NCI-H2107 (cell line): ENCODE results near the gene GNLY.

Experiments
- DNase-seq: peaks from one replicate; lab custom pipeline; 2025; lab: John Stamatoyannopoulos, UW

GNLY gene

GRCh38 chr2:85728883-85729824, 35.0 kb downstream of the GNLY start:
- DNase-seq: peak; percentile 10

- DNase-seq: no peak
Observed at GRCh38 chr2:85729825-85730510, 35.8 kb downstream of the GNLY start.

- no peak for DNase-seq
Observed at GRCh38 chr2:85730686-85731230, 36.6 kb downstream of the GNLY start.

- DNase-seq: no peak
Observed at GRCh38 chr2:85731606-85732005, 37.4 kb downstream of the GNLY start.

- DNase-seq: no peak
Observed at GRCh38 chr2:85732467-85733120, 38.4 kb downstream of the GNLY start.

- DNase-seq: no peak
Observed at GRCh38 chr2:85733121-85733960, 39.2 kb downstream of the GNLY start.

GRCh38 chr2:85734015-85734414, 39.9 kb downstream of the GNLY start:
- DNase-seq: no peak

GRCh38 chr2:85734942-85735608, 40.9 kb downstream of the GNLY start:
- no peak for DNase-seq

- DNase-seq: no peak
Observed at GRCh38 chr2:85735691-85736090, 41.5 kb downstream of the GNLY start.

GRCh38 chr2:85736456-85737355, 42.5 kb downstream of the GNLY start:
- DNase-seq: no peak

- DNase-seq: no peak
Observed at GRCh38 chr2:85737481-85737880, 43.3 kb downstream of the GNLY start.

- DNase-seq: no peak
Observed at GRCh38 chr2:85737961-85738360, 43.8 kb downstream of the GNLY start.

GRCh38 chr2:85740193-85740592, 46.0 kb downstream of the GNLY start:
- no peak for DNase-seq

- no peak for DNase-seq
Observed at GRCh38 chr2:85741211-85741832, 47.2 kb downstream of the GNLY start.

- DNase-seq: no peak
Observed at GRCh38 chr2:85741833-85742455, 47.8 kb downstream of the GNLY start.

GRCh38 chr2:85743304-85743978, 49.3 kb downstream of the GNLY start:
- no peak for DNase-seq

GRCh38 chr2:85744055-85744454, 49.9 kb downstream of the GNLY start:
- no peak for DNase-seq
